IMR-90 (cell line): ENCODE data around the gene NR5A2. TPM values are rescaled to one million over a fixed set of nuclear protein-coding genes. Genes with fewer than 3 reads are reported as not detected.

Experiments used
- ATAC-seq: fragments of 200-7000 bp; cut with Tn5 transposase; 2 replicates; pipeline ENCODE4 v1.9.1; 2020; ENCODE audit warnings: low read depth, mild to moderate bottlenecking, moderate library complexity
- BruUV-seq: library from RNA; stranded (reverse); fragments of 400-500 nt; replicated peaks from 2 replicates; lab custom pipeline; 2021; lab: Mats Ljungman, UMichigan
- CTCF ChIA-PET: fragments of 300-600 bp; formaldehyde crosslinking; extraction: SDS; loops from one replicate; lab custom pipeline; 2021; ENCODE audit warnings: antibody characterized with exemption; lab: Yijun Ruan, JAX
- POLR2A ChIA-PET: fragments of 300-600 bp; sonication (Branson Sonifier 250); formaldehyde crosslinking; loops from one replicate; lab custom pipeline; 2022; ENCODE audit warnings: antibody characterized with exemption; ENCODE audit not compliant: unreplicated experiment; lab: Charles Lee
- DNase-seq: peaks from one replicate; pipeline ENCODE4 v3.0.0; 2013
- H2AFZ ChIP-seq: replicated peaks from 2 replicates; pipeline ENCODE3; 2013; ENCODE audit warnings: low read length, mild to moderate bottlenecking; ENCODE audit not compliant: poor library complexity
- H2AK5ac ChIP-seq: 2 replicates; pipeline ENCODE4 v1.6.1; 2013; ENCODE audit warnings: low read depth, low read length, inconsistent platforms
- H2AK9ac ChIP-seq: replicated peaks from 2 replicates; pipeline ENCODE3; 2013; ENCODE audit warnings: mild to moderate bottlenecking, low read depth, low read length, moderate library complexity; ENCODE audit not compliant: poor library complexity
- H2BK120ac ChIP-seq: 2 replicates; pipeline ENCODE4 v1.6.1; 2013; ENCODE audit warnings: low read depth, low read length, inconsistent platforms
- H2BK15ac ChIP-seq: 3 replicates; pipeline ENCODE4 v1.6.1; 2013; ENCODE audit warnings: low read depth, low read length, inconsistent platforms
- H2BK20ac ChIP-seq: 2 replicates; pipeline ENCODE4 v1.6.1; 2013; ENCODE audit warnings: low read depth, mild to moderate bottlenecking, inconsistent platforms, low read length, moderate library complexity
- H2BK5ac ChIP-seq: 2 replicates; pipeline ENCODE4 v1.6.1; 2013; ENCODE audit warnings: mild to moderate bottlenecking, low read depth, low read length, inconsistent platforms; ENCODE audit not compliant: poor library complexity, severe bottlenecking
- H3K14ac ChIP-seq: replicated peaks from 2 replicates; pipeline ENCODE4 v1.6.1; 2013; ENCODE audit warnings: low read depth, low read length, inconsistent platforms
- H3K18ac ChIP-seq: 2 replicates; pipeline ENCODE4 v1.6.1; 2013; ENCODE audit warnings: low read depth, low read length, control low read depth
- H3K23ac ChIP-seq: 2 replicates; pipeline ENCODE4 v1.6.1; 2013; ENCODE audit warnings: low read depth, low read length, inconsistent platforms
- H3K27ac ChIP-seq: 2 replicates; pipeline ENCODE4 v1.5.1; 2013; ENCODE audit warnings: mild to moderate bottlenecking, control low read depth, low read length; ENCODE audit not compliant: insufficient read depth
- H3K27me3 ChIP-seq: 2 replicates; pipeline ENCODE4 v1.6.1; 2013; ENCODE audit warnings: low read length; ENCODE audit not compliant: control insufficient read depth, insufficient read depth
- H3K36me3 ChIP-seq: 2 replicates; pipeline ENCODE4 v1.6.1; 2013; ENCODE audit warnings: low read length, mixed read lengths; ENCODE audit not compliant: control insufficient read depth, insufficient read depth
- H3K4ac ChIP-seq: 2 replicates; pipeline ENCODE4 v1.6.1; 2013; ENCODE audit warnings: low read depth, low read length, inconsistent platforms
- H3K4me1 ChIP-seq: 2 replicates; pipeline ENCODE4 v1.6.1; 2013; ENCODE audit warnings: low read length, mixed read lengths; ENCODE audit not compliant: control insufficient read depth, insufficient read depth
- H3K4me2 ChIP-seq: 2 replicates; pipeline ENCODE4 v1.6.1; 2013; ENCODE audit warnings: low read depth, mild to moderate bottlenecking, control low read depth, low read length, moderate library complexity
- H3K4me3 ChIP-seq: 2 replicates; pipeline ENCODE4 v1.5.1; 2013; ENCODE audit warnings: low read depth, mild to moderate bottlenecking, control low read depth, low read length, moderate library complexity; ENCODE audit not compliant: insufficient read depth
- H3K56ac ChIP-seq: 2 replicates; pipeline ENCODE4 v1.6.1; 2013; ENCODE audit warnings: low read length, inconsistent platforms; ENCODE audit not compliant: insufficient read depth; ENCODE audit errors: extremely low read depth
- H3K79me1 ChIP-seq, 2 experiments: 2 replicates each; pipeline ENCODE4 v1.6.1; 2013; ENCODE audit warnings: low read length in 2 of 2, inconsistent platforms in 1 of 2, low read depth in 1 of 2
- H3K9ac ChIP-seq: 2 replicates; pipeline ENCODE4 v1.6.1; 2013; ENCODE audit warnings: low read depth, low read length, control low read depth
- H3K9me1 ChIP-seq: 2 replicates; pipeline ENCODE4 v1.6.1; 2013; ENCODE audit warnings: low read length, inconsistent platforms; ENCODE audit not compliant: insufficient read depth
- H3K9me3 ChIP-seq: 2 replicates; pipeline ENCODE4 v1.6.1; 2013; ENCODE audit warnings: low read length; ENCODE audit not compliant: control insufficient read depth, insufficient read depth
- H4K20me1 ChIP-seq: 2 replicates; pipeline ENCODE4 v1.6.1; 2013; ENCODE audit warnings: low read length, inconsistent platforms; ENCODE audit not compliant: insufficient read depth
- H4K5ac ChIP-seq: 2 replicates; pipeline ENCODE4 v1.6.1; 2013; ENCODE audit warnings: mild to moderate bottlenecking, low read depth, low read length, control low read depth
- H4K8ac ChIP-seq, 2 experiments: 2 replicates each; pipeline ENCODE4 v1.6.1; 2013; ENCODE audit warnings: low read depth in 2 of 2, low read length in 2 of 2, control low read depth in 1 of 2, inconsistent platforms in 1 of 2
- H4K91ac ChIP-seq: 2 replicates; pipeline ENCODE4 v1.6.1; 2013; ENCODE audit warnings: low read depth, low read length, inconsistent platforms; ENCODE audit not compliant: insufficient read depth
- BHLHE40 ChIP-seq: fragments of 150-350 bp; IDR thresholded peaks from 2 replicates; pipeline ENCODE4 v1.6.1; 2016; ENCODE audit warnings: mild to moderate bottlenecking, low read depth, low read length
- CEBPB ChIP-seq: IDR thresholded peaks from 2 replicates; pipeline ENCODE4 v1.6.1; 2012; ENCODE audit warnings: low read depth, low read length, improper control_type of control experiment
- CHD1 ChIP-seq: IDR thresholded peaks from 2 replicates; pipeline ENCODE4 v1.6.1; 2012; ENCODE audit warnings: low read depth, low read length, improper control_type of control experiment
- FOS ChIP-seq: fragments of 150-350 bp; IDR thresholded peaks from 2 replicates; pipeline ENCODE4 v1.6.1; 2016; ENCODE audit warnings: low read depth, low read length
- MAFK ChIP-seq: IDR thresholded peaks from 2 replicates; pipeline ENCODE4 v1.6.1; 2012; ENCODE audit warnings: low read depth, low read length, improper control_type of control experiment
- MAZ ChIP-seq: IDR thresholded peaks from 2 replicates; pipeline ENCODE4 v1.6.1; 2012; ENCODE audit warnings: low read depth, mild to moderate bottlenecking, low read length, improper control_type of control experiment, moderate library complexity, borderline replicate concordance
- MXI1 ChIP-seq: IDR thresholded peaks from 2 replicates; pipeline ENCODE4 v1.6.1; 2012; ENCODE audit warnings: low read depth, mild to moderate bottlenecking, low read length, moderate library complexity, borderline replicate concordance
- NFE2L2 ChIP-seq: fragments of 150-350 bp; IDR thresholded peaks from 2 replicates; pipeline ENCODE4 v1.6.1; 2016; ENCODE audit warnings: low read depth, mild to moderate bottlenecking, low read length
- POLR2A ChIP-seq: IDR thresholded peaks from 2 replicates; pipeline ENCODE4 v1.6.1; 2012; ENCODE audit warnings: mild to moderate bottlenecking, low read depth, low read length
- RAD21 ChIP-seq: IDR thresholded peaks from 2 replicates; pipeline ENCODE4 v1.6.1; 2012; ENCODE audit warnings: low read length, improper control_type of control experiment
- RCOR1 ChIP-seq: IDR thresholded peaks from 2 replicates; pipeline ENCODE4 v1.6.1; 2012; ENCODE audit warnings: mild to moderate bottlenecking, low read length, improper control_type of control experiment; ENCODE audit not compliant: insufficient replicate concordance
- RFX5 ChIP-seq: IDR thresholded peaks from 2 replicates; pipeline ENCODE4 v1.8.0; 2012; ENCODE audit warnings: low read depth, mild to moderate bottlenecking, low read length, moderate library complexity
- SMC3 ChIP-seq: fragments of 150-350 bp; IDR thresholded peaks from 2 replicates; pipeline ENCODE4 v1.6.1; 2016; ENCODE audit warnings: low read depth, mild to moderate bottlenecking, antibody characterized with exemption, low read length, moderate library complexity
- WGBS, 2 experiments: methylation state at CpG; one replicate each; pipeline versions ENCODE4 v1.1.5 to v1.1.7; 2013; ENCODE audit warnings: missing lambda C conversion rate in 2 of 2; ENCODE audit not compliant: insufficient read length in 1 of 2; ENCODE audit errors: extremely low coverage in 2 of 2; 5-methylcytosine and 5-hydroxymethylcytosine counted together
- dilution Hi-C: fragments of 300-500 bp; cut with HindIII; formaldehyde crosslinking; loops from one replicate; pipeline ENCODE4 v1.14.3; 2018; ENCODE audit warnings: low sequenced_read_pairs; ENCODE audit not compliant: unreplicated experiment
- in situ Hi-C: fragments of 300-500 bp; cut with MboI; formaldehyde crosslinking; loops from 3 replicates; pipeline ENCODE4 v1.14.3; 2019; ENCODE audit warnings: low sequenced_read_pairs, inconsistent platforms, mixed read lengths
- intact Hi-C: fragments of 100-400 bp; cut with micrococcal nuclease; formaldehyde crosslinking; loops from 2 replicates; pipeline ENCODE4 v1.10.0; 2022
- polyA plus RNA-seq, 3 experiments: library from polyadenylated mRNA; depleted of rRNA; stranded (reverse); fragments of >200 nt; gene quantifications; 2 replicates each; pipeline ENCODE4 v1.2.3, GENCODE V29; 2012; ENCODE audit warnings: low replicate concordance in 1 of 3
- total RNA-seq: library from RNA; depleted of rRNA; stranded (reverse); fragments of >200 nt; gene quantifications from 2 replicates; pipeline ENCODE4 v1.2.3, GENCODE V29; 2012
- TF ChIP-seq, protein P1 (sequence below): conservative IDR thresholded peaks from 2 replicates; pipeline ENCODE4 v1.5.1; 2012; ENCODE audit warnings: mild to moderate bottlenecking, low read depth, low read length, improper control_type of control experiment
- TF ChIP-seq, protein P2 (sequence below): fragments of 150-350 bp; IDR thresholded peaks from 2 replicates; pipeline ENCODE4 v1.6.1; 2017; ENCODE audit warnings: mild to moderate bottlenecking, antibody characterized with exemption, low read length, low read depth
- TF ChIP-seq, protein P3 (sequence below): fragments of 150-350 bp; IDR thresholded peaks from 2 replicates; pipeline ENCODE4 v1.6.1; 2016; ENCODE audit warnings: low read depth, mild to moderate bottlenecking, low read length, moderate library complexity, borderline replicate concordance

NR5A2 gene
- total and polyA plus RNA-seq, 2 of the 4 experiments (the other 2 are of a cell fraction): 0.03 to 0.18 TPM

GRCh38 chr1:200118779-200119505, 91.4 kb downstream of the NR5A2 start:
- H4K5ac ChIP-seq: no peak overlapping the region
- H3K36me3 ChIP-seq: no peaks in the 10 kb centered on the region
- CTCF ChIA-PET: no interaction called here
- no peak overlapping the region for H2AK5ac ChIP-seq
- no peak overlapping the region for H2BK120ac ChIP-seq
- H4K91ac ChIP-seq: no peak overlapping the region
- H3K9ac ChIP-seq: no peak overlapping the region
- DNase-seq: no peak
- H3K27ac ChIP-seq: no peak overlapping the region
- no peak overlapping the region for H2AFZ ChIP-seq
- H2AK9ac ChIP-seq: no peak overlapping the region
- no TSS peak for BruUV-seq
- no peaks in the 10 kb centered on the region for H4K20me1 ChIP-seq
- H2BK20ac ChIP-seq: no peak overlapping the region
- no peak overlapping the region for H3K18ac ChIP-seq
- H3K4ac ChIP-seq: no peak overlapping the region
- H3K79me1 ChIP-seq: no peaks in the 10 kb centered on the region
- H3K27me3 ChIP-seq: no peaks in the 10 kb centered on the region; the same call in 1 of the 2 replicates
- no peak overlapping the region for H3K23ac ChIP-seq
- no peak overlapping the region for H3K4me3 ChIP-seq
- in situ Hi-C loops (no loop called here), intact Hi-C loops (no loop called here), dilution Hi-C loops (no loop called here)
- no peak overlapping the region for H2BK5ac ChIP-seq
- no peak for TF ChIP-seq POLR2A
- TF ChIP-seq BHLHE40: no peak
- TF ChIP-seq CHD1: no peak
- no peak for TF ChIP-seq RAD21
- TF ChIP-seq, protein P1, sequence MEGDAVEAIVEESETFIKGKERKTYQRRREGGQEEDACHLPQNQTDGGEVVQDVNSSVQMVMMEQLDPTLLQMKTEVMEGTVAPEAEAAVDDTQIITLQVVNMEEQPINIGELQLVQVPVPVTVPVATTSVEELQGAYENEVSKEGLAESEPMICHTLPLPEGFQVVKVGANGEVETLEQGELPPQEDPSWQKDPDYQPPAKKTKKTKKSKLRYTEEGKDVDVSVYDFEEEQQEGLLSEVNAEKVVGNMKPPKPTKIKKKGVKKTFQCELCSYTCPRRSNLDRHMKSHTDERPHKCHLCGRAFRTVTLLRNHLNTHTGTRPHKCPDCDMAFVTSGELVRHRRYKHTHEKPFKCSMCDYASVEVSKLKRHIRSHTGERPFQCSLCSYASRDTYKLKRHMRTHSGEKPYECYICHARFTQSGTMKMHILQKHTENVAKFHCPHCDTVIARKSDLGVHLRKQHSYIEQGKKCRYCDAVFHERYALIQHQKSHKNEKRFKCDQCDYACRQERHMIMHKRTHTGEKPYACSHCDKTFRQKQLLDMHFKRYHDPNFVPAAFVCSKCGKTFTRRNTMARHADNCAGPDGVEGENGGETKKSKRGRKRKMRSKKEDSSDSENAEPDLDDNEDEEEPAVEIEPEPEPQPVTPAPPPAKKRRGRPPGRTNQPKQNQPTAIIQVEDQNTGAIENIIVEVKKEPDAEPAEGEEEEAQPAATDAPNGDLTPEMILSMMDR: no peak
- no peak for TF ChIP-seq MAFK
- no peak for TF ChIP-seq CEBPB
- TF ChIP-seq RCOR1: no peak
- no peak for TF ChIP-seq FOS
- TF ChIP-seq, protein P2, sequence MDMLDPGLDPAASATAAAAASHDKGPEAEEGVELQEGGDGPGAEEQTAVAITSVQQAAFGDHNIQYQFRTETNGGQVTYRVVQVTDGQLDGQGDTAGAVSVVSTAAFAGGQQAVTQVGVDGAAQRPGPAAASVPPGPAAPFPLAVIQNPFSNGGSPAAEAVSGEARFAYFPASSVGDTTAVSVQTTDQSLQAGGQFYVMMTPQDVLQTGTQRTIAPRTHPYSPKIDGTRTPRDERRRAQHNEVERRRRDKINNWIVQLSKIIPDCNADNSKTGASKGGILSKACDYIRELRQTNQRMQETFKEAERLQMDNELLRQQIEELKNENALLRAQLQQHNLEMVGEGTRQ: no peak
- no peak for TF ChIP-seq NFE2L2
- no peak for TF ChIP-seq RFX5
- TF ChIP-seq MAZ: no peak
- no peak for TF ChIP-seq SMC3
- TF ChIP-seq, protein P3, sequence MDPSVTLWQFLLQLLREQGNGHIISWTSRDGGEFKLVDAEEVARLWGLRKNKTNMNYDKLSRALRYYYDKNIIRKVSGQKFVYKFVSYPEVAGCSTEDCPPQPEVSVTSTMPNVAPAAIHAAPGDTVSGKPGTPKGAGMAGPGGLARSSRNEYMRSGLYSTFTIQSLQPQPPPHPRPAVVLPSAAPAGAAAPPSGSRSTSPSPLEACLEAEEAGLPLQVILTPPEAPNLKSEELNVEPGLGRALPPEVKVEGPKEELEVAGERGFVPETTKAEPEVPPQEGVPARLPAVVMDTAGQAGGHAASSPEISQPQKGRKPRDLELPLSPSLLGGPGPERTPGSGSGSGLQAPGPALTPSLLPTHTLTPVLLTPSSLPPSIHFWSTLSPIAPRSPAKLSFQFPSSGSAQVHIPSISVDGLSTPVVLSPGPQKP: no peak
- TF ChIP-seq MXI1: no peak
- POLR2A ChIA-PET: no interaction called here
- WGBS, 2 experiments: no CpG with 5 or more reads among the region's 3 CpGs
- H3K14ac ChIP-seq: no peak overlapping the region
- no peak overlapping the region for H2BK15ac ChIP-seq
- no peaks in the 10 kb centered on the region for H3K4me1 ChIP-seq
- peaks cover 4% of the 10 kb centered on the region for H3K9me1 ChIP-seq
- H3K4me2 ChIP-seq: no peak overlapping the region
- no peak overlapping the region for H4K8ac ChIP-seq
- ATAC-seq: no peak
- no peak overlapping the region for H3K56ac ChIP-seq
- no peaks in the 10 kb centered on the region for H3K9me3 ChIP-seq
